Endothelial cell (in vitro differentiated cells): ENCODE measurements around the gene GIPC3. TPM values are rescaled to one million over a fixed set of nuclear protein-coding genes. Genes with fewer than 3 reads are reported as not detected.
A peak's percentile ranks its signal among the peaks of the same experiment; 100 is the strongest.
"Not testable (repeated sequence)": the region's sequence is repeated elsewhere in the genome, so short reads cannot be mapped to it uniquely, and the experiment has no call there.

ENCODE experiments used
- DNase-seq: peaks from one replicate; pipeline ENCODE4 v3.0.0; 2021; ENCODE audit warnings: low spot score
- H3K27ac Mint-ChIP-seq: one replicate; pipeline ENCODE4 v1.8.0; 2021; ENCODE audit warnings: mixed read lengths, inconsistent platforms; ENCODE audit not compliant: unreplicated experiment
- H3K27me3 Mint-ChIP-seq: one replicate; pipeline ENCODE4 v1.8.0; 2021; ENCODE audit warnings: mild to moderate bottlenecking, moderate library complexity, mixed read lengths, inconsistent platforms; ENCODE audit not compliant: unreplicated experiment
- H3K36me3 Mint-ChIP-seq: one replicate; pipeline ENCODE4 v1.8.0; 2021; ENCODE audit warnings: mild to moderate bottlenecking, low read depth, mixed read lengths, inconsistent platforms; ENCODE audit not compliant: unreplicated experiment
- H3K4me1 Mint-ChIP-seq: one replicate; pipeline ENCODE4 v1.8.0; 2021; ENCODE audit warnings: mild to moderate bottlenecking, mixed read lengths, inconsistent platforms; ENCODE audit not compliant: unreplicated experiment
- H3K4me3 Mint-ChIP-seq: one replicate; pipeline ENCODE4 v1.8.0; 2021; ENCODE audit warnings: mild to moderate bottlenecking, mixed read lengths, inconsistent platforms; ENCODE audit not compliant: unreplicated experiment
- H3K9me3 Mint-ChIP-seq: one replicate; pipeline ENCODE4 v1.8.0; 2021; ENCODE audit warnings: mixed read lengths, inconsistent platforms; ENCODE audit not compliant: unreplicated experiment
- CTCF ChIP-seq: fragments of 200-600 bp; sonication (generic); IDR thresholded peaks from one replicate; pipeline ENCODE4 v1.5.0; 2021; ENCODE audit warnings: antibody characterized with exemption; ENCODE audit not compliant: unreplicated experiment
- total RNA-seq: library from RNA; stranded (reverse); fragmentation: NEBNext Ultra II Directional; extraction: Animal tissue kit (Norgen Biotek cat#: 25700); gene quantifications from one replicate; pipeline ENCODE4 v1.2.1, GENCODE V29; 2021; ENCODE audit not compliant: unreplicated experiment

Gene GIPC3
- total RNA-seq, 1 donor from 2014 or later: 11.0 TPM

GRCh38 chr19:3565139-3565538 is 20.1 kb upstream of the GIPC3 start:
- no peak for DNase-seq
- H3K4me3 Mint-ChIP-seq: no peak overlapping the region
- no peak for TF ChIP-seq CTCF
- H3K27me3 Mint-ChIP-seq: peaks cover 3% of the 10 kb centered on the region
- no peak overlapping the region for H3K27ac Mint-ChIP-seq
- H3K36me3 Mint-ChIP-seq: no peaks in the 10 kb centered on the region
- H3K9me3 Mint-ChIP-seq: no peaks in the 10 kb centered on the region
- H3K4me1 Mint-ChIP-seq: no peaks in the 10 kb centered on the region

GRCh38 chr19:3570042-3570441 is 15.2 kb upstream of the GIPC3 start:
- not testable (repeated sequence) for H3K9me3 Mint-ChIP-seq, H3K27me3 Mint-ChIP-seq, H3K4me1 Mint-ChIP-seq, H3K36me3 Mint-ChIP-seq, DNase-seq, H3K4me3 Mint-ChIP-seq, H3K27ac Mint-ChIP-seq

- no peak for DNase-seq
- no peak for TF ChIP-seq CTCF
- H3K4me1 Mint-ChIP-seq: peaks cover 9% of the 10 kb centered on the region
- H3K9me3 Mint-ChIP-seq: no peaks in the 10 kb centered on the region
- H3K36me3 Mint-ChIP-seq: peaks cover 12% of the 10 kb centered on the region
- H3K4me3 Mint-ChIP-seq: no peak overlapping the region
- no peak overlapping the region for H3K27ac Mint-ChIP-seq
- H3K27me3 Mint-ChIP-seq: peaks cover 15% of the 10 kb centered on the region
Observed at GRCh38 chr19:3570606-3571011, 14.7 kb upstream of the GIPC3 start.

- DNase-seq: peak; percentile 99
- H3K27ac Mint-ChIP-seq: no peak overlapping the region
- H3K27me3 Mint-ChIP-seq: peaks cover 17% of the 10 kb centered on the region
- H3K4me3 Mint-ChIP-seq: peak overlapping the region; percentile 83
- TF ChIP-seq CTCF: no peak
- H3K9me3 Mint-ChIP-seq: no peaks in the 10 kb centered on the region
- H3K4me1 Mint-ChIP-seq: peaks cover 12% of the 10 kb centered on the region
- H3K36me3 Mint-ChIP-seq: peaks cover 12% of the 10 kb centered on the region
Observed at GRCh38 chr19:3572132-3572854, 13.0 kb upstream of the GIPC3 start.

GRCh38 chr19:3572855-3573161 is 12.5 kb upstream of the GIPC3 start, which contains the start of gene HMG20B:
TSS of gene HMG20B (plus strand) at chr19:3572944. CDS start at chr19:3573310, 366 bp downstream.
- H3K27ac Mint-ChIP-seq: no peak within 1 kb of the TSS
- peaks cover 20% of the 10 kb centered on the region for H3K27me3 Mint-ChIP-seq
- TF ChIP-seq CTCF: no peak
- peak within 1 kb of the TSS; percentile 84 for H3K4me3 Mint-ChIP-seq
- H3K36me3 Mint-ChIP-seq: peaks cover 12% of the 10 kb centered on the region
- DNase-seq: no peak
- no peaks in the 10 kb centered on the region for H3K9me3 Mint-ChIP-seq
- peaks cover 12% of the 10 kb centered on the region for H3K4me1 Mint-ChIP-seq
